AG04450 (cell line): ENCODE data around the gene LEP. TPM values are rescaled to one million over a fixed set of nuclear protein-coding genes. Genes with fewer than 3 reads are reported as not detected.

Experiments
- CTCF ChIA-PET: fragments of 300-600, 350-600 bp; formaldehyde crosslinking; extraction: SDS; loops from one replicate; lab custom pipeline; 2022; ENCODE audit warnings: antibody characterized with exemption, inconsistent platforms; lab: Charles Lee
- POLR2A ChIA-PET: fragments of 350-600 bp; formaldehyde crosslinking; extraction: SDS; loops from one replicate; lab custom pipeline; 2021; ENCODE audit warnings: antibody characterized with exemption, inconsistent platforms; lab: Yijun Ruan, JAX
- DNase-seq: peaks from one replicate; pipeline ENCODE4 v3.0.0-alpha.2; 2011; ENCODE audit warnings: low read depth, low spot score
- H3K27ac ChIP-seq: one replicate; pipeline ENCODE4 v1.5.1; 2012; ENCODE audit warnings: low read depth, low read length, control low read depth
- H3K27me3 ChIP-seq: one replicate; pipeline ENCODE4 v1.6.0; 2012; ENCODE audit warnings: low read length; ENCODE audit not compliant: control insufficient read depth, insufficient read depth
- H3K4me3 ChIP-seq: 2 replicates; pipeline ENCODE4 v1.5.1; 2011; ENCODE audit warnings: mild to moderate bottlenecking, low read depth, low read length, control low read depth
- H3K9me3 ChIP-seq: 2 replicates; pipeline ENCODE4 v1.5.1; 2012; ENCODE audit warnings: low read length; ENCODE audit not compliant: control insufficient read depth, insufficient read depth
- polyA plus RNA-seq: library from polyadenylated mRNA; depleted of rRNA; stranded (reverse); fragments of >200 nt; gene quantifications from 2 replicates; pipeline ENCODE4 v1.2.3, GENCODE V29; 2011
- TF ChIP-seq, protein P1 (sequence below): IDR thresholded peaks from 2 replicates; pipeline ENCODE4 v1.5.1; 2011; ENCODE audit warnings: low read depth, low read length, control low read depth, inconsistent platforms

Gene LEP
- polyA plus RNA-seq, 1 experiment = not detected

DNA sequence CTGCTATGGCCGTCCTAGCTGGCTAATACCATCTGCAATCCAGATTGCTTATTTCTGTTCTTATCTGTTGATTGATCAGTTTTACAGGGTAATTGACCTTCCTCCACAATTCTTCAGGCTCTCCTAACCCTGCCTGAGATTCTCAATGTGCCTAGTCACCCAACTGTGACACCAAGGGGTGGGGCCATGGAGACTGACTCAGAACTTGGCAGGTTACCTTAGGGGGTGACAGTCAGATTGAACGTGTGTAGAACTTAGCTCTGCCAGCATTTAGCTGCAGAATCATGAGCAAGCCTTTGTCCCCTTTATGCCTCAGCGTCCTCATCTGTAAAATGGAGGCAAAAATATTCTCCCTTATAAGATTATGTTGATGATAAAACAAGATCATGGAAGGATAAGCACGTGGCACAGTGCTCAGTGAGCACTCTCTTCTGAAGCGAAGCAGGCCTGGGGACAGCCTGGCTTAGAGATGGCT, 19.1 kb upstream of the LEP start:
- no peak overlapping the region for H3K4me3 ChIP-seq
- ChIA-PET POLR2A (no interaction called here), CTCF (interaction anchor here (1.0 to 1.4 kb wide), 3 partner anchors 13 to 874 kb away, joined by 3 read pairs; no protein-coding TSS in a partner anchor)
- H3K27ac ChIP-seq = no peak overlapping the region
- peaks cover 20% of the 10 kb centered on the region for H3K27me3 ChIP-seq
- TF ChIP-seq, protein P1, sequence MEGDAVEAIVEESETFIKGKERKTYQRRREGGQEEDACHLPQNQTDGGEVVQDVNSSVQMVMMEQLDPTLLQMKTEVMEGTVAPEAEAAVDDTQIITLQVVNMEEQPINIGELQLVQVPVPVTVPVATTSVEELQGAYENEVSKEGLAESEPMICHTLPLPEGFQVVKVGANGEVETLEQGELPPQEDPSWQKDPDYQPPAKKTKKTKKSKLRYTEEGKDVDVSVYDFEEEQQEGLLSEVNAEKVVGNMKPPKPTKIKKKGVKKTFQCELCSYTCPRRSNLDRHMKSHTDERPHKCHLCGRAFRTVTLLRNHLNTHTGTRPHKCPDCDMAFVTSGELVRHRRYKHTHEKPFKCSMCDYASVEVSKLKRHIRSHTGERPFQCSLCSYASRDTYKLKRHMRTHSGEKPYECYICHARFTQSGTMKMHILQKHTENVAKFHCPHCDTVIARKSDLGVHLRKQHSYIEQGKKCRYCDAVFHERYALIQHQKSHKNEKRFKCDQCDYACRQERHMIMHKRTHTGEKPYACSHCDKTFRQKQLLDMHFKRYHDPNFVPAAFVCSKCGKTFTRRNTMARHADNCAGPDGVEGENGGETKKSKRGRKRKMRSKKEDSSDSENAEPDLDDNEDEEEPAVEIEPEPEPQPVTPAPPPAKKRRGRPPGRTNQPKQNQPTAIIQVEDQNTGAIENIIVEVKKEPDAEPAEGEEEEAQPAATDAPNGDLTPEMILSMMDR = no peak
- H3K9me3 ChIP-seq = peaks cover 1% of the 10 kb centered on the region; the same call in 1 of the 2 replicates
- DNase-seq = no peak

DNA sequence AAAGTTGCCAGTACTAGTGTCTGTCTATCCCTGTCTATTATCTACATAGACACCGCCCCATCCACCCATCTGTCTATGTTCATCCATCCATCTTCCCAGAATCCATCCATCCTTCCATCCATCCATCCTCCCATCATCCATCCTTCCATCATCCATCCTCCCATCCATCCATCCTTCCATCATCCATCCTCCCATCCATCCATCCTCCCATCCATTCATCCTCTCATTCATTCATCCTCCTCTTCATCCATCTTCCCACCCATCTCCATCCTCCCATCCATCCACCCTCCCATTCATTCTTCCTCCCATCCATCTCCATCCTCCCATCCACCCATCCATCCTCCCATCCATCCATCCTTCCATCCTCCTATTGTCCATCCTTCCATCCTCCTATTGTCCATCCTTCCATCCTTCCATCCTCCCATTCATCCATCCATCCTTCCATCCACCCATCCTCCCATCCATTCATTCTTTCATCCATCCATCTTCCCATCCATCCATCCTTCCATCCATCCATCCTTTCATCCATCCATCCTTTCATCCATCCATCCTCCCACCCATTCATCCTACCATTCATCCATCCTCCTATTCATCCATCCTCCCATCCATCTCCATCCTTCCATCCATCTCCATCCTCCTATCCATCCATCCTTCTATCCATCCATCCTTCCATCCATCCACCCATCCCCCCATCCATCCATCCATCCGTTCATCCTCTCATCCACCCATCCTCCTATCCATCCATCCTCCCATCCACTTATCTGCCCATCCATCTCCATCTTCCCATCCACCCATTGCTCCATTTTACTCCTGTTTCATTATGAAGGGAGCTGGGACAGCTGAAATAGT, 14.7 kb upstream of the LEP start:
- Histone ChIP-seq H3K27ac (no peak overlapping the region), H3K27me3 (peaks cover 30% of the 10 kb centered on the region), H3K4me3 (no peak overlapping the region), H3K9me3 (no peaks in the 10 kb centered on the region)
- POLR2A ChIA-PET = no interaction called here
- DNase-seq = no peak
- CTCF ChIA-PET = no interaction called here
- TF ChIP-seq, protein P1 = no peak

DNA sequence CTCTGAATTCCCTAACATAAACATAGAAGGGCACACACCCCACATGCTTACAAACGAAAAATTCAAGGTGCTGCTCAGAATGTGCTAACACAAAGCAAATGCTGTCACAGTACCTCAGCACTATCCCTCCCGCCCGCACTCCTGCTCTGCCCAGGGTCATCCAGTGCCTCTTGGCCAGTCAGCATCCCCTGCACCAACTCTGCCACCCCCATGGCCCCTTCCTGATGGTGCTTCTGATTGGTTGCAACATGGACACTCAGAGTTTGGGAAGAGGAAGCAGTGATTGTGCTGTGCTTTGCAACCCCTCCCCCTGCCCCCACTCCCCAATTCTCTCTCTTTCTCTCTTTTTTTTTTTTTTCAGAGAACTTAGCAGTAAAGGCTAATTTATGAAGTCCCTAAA, 13.8 kb upstream of the LEP start:
- no peak overlapping the region for H3K27ac ChIP-seq
- no peak for DNase-seq
- TF ChIP-seq, protein P1 = no peak
- no peak overlapping the region for H3K4me3 ChIP-seq
- H3K27me3 ChIP-seq = peaks cover 28% of the 10 kb centered on the region
- no peaks in the 10 kb centered on the region for H3K9me3 ChIP-seq
- POLR2A ChIA-PET = no interaction called here
- CTCF ChIA-PET = no interaction called here

DNA sequence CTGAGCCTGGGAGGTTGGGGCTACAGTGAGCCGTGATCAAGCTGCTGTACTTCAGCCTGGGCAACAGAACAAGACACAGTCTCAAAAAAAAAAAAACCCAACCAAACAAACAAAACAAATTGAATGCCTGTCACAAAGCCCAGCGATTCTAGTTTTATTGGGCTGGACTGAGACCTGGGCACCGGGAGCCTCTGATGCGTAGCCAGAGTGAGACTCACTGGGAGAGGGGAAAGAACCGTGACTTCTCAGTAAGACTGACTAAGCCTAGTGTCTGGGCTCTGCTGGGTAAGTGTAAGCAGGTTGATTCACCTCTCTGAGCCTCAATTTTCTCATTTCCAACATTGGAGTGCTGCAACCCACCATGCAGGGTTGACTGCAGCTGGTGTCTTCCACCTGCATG, 10.1 kb upstream of the LEP start:
- no peak for DNase-seq
- ChIA-PET CTCF (no interaction called here), POLR2A (no interaction called here)
- Histone ChIP-seq H3K27ac (no peak overlapping the region), H3K4me3 (no peak overlapping the region), H3K27me3 (peaks cover 37% of the 10 kb centered on the region), H3K9me3 (no peaks in the 10 kb centered on the region)
- TF ChIP-seq, protein P1 = no peak

DNA sequence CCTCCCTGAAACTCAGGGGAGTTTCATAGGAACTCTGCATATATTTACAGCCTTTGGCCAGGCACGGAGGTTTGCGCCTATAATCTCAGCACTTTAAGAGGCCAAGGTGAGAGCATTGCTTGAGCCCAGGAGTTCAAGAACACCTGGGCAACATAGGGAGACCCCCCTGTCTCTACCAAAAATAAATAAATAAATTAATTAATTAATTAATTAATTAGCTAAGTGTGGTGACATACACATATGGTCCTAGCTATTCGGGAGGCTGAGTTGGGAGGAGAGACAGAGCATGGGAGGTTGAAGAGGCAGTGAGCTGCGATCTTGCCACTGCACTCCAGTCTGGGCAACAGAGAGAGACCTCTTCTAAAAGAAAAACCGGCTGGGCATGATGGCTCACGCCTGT, 9.4 kb upstream of the LEP start:
- no peak overlapping the region for H3K27ac ChIP-seq
- DNase-seq = no peak
- no peaks in the 10 kb centered on the region for H3K9me3 ChIP-seq
- TF ChIP-seq, protein P1 = no peak
- ChIA-PET CTCF (no interaction called here), POLR2A (no interaction called here)
- peaks cover 37% of the 10 kb centered on the region for H3K27me3 ChIP-seq
- no peak overlapping the region for H3K4me3 ChIP-seq
